EL (cell line): ENCODE measurements around the gene THAP11.
"Not testable (repeated sequence)": the region's sequence is repeated elsewhere in the genome, so short reads cannot be mapped to it uniquely, and the experiment has no call there.

ENCODE experiments used
- DNase-seq: peaks from one replicate; pipeline ENCODE4 v3.0.0-alpha.2; 2016

The THAP11 gene

DNA sequence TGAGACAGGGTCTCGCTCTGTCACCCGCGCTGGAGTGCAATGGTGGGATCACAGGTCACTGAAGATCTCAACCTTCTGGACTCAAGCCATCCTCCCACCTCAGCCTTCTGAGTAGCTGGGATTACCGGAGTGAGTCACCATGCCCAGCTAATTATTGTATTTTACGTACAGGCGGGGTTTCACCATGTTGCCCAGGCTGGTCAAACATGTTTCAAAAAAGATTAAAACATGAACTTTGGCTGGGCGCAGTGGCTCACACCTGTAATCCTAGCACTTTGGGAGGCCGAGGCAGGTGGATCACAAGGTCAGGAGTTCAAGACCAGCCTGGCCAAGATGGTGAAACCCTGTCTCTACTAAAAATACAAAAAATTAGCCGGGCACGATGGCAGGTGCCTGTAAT lies 4.9 kb upstream of the THAP11 start:
- DNase-seq, result not testable (repeated sequence)

- DNase-seq, result no peak
These were observed 4.3 kb upstream of the THAP11 start for GRCh38 chr16:67837811-67838210.

GRCh38 chr16:67841198-67841815 lies 813 bp upstream of the THAP11 start:
- peak; percentile 17 for DNase-seq

DNA sequence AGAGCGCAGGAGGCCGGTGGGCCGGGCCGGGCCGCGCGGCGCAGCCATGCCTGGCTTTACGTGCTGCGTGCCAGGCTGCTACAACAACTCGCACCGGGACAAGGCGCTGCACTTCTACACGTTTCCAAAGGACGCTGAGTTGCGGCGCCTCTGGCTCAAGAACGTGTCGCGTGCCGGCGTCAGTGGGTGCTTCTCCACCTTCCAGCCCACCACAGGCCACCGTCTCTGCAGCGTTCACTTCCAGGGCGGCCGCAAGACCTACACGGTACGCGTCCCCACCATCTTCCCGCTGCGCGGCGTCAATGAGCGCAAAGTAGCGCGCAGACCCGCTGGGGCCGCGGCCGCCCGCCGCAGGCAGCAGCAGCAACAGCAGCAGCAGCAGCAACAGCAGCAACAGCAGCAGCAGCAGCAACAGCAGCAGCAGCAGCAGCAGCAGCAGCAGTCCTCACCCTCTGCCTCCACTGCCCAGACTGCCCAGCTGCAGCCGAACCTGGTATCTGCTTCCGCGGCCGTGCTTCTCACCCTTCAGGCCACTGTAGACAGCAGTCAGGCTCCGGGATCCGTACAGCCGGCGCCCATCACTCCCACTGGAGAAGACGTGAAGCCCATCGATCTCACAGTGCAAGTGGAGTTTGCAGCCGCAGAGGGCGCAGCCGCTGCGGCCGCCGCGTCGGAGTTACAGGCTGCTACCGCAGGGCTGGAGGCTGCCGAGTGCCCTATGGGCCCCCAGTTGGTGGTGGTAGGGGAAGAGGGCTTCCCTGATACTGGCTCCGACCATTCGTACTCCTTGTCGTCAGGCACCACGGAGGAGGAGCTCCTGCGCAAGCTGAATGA lies 606 bp downstream of the THAP11 start:
- peak; percentile 58 for DNase-seq

- DNase-seq, result peak; percentile 46
These were observed 1.2 kb downstream of the THAP11 start for GRCh38 chr16:67843343-67843765.

- peak; percentile 40 for DNase-seq
These were observed 2.4 kb downstream of the THAP11 start for GRCh38 chr16:67844497-67844896.

GRCh38 chr16:67845291-67846062 lies 3.4 kb downstream of the THAP11 start:
- DNase-seq, result no peak

DNA sequence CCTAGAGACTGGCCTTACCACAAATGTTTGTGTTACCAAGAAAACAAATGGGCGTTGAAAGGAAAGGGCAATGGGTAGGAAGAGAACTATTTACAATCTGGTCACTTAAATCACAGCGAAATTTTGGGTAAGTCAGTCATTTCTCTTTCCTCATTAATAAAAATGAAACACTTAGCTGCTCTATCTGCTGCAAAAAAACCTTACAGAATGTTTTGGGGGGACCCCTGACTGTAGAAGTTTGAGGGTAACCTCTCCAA lies 3.9 kb downstream of the THAP11 start:
- no peak for DNase-seq

DNA sequence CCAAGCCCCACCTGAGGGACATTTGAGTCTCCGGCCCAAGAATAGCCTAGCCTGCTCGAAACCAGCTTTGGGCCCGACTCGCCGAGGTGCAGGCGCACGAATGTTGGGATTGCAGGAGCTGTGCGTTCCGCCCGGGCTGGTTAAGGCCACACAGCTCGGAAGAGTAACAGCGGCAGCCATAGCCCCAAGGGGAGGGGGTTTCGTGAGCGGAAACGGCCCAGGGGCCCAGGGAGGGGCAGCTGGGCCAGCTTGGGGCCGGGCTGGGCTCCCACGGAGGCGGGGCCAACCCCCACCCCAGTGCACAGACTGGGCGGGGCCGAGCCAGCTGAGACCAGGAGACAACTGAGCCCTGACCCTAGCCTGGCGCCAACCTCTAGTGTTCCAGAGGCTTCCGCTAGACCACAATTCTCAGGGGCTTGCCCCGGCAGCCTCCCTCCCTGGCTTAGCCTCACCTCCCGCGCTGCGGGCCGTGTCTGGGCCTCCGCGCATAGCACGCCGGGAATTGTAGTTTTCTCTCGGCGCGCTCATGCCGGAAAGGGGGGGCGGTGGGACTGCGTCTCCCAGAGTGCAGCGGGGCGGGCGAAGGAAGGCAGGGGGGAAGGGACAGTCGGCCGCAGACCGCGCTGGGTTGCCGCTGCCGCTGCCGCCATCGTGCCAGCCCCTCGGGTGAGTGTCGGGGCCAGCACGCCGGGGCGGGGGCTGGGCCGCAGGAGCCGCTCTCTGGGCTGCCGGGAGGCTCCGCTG lies 4.4 kb downstream of the THAP11 start, which contains the start of gene NUTF2:
NUTF2 (plus strand) TSS at position 614 of the 744 bp plus-strand sequence. CDS start 18,198 bp downstream, outside the sequence.
- peak; percentile 96 for DNase-seq

DNA sequence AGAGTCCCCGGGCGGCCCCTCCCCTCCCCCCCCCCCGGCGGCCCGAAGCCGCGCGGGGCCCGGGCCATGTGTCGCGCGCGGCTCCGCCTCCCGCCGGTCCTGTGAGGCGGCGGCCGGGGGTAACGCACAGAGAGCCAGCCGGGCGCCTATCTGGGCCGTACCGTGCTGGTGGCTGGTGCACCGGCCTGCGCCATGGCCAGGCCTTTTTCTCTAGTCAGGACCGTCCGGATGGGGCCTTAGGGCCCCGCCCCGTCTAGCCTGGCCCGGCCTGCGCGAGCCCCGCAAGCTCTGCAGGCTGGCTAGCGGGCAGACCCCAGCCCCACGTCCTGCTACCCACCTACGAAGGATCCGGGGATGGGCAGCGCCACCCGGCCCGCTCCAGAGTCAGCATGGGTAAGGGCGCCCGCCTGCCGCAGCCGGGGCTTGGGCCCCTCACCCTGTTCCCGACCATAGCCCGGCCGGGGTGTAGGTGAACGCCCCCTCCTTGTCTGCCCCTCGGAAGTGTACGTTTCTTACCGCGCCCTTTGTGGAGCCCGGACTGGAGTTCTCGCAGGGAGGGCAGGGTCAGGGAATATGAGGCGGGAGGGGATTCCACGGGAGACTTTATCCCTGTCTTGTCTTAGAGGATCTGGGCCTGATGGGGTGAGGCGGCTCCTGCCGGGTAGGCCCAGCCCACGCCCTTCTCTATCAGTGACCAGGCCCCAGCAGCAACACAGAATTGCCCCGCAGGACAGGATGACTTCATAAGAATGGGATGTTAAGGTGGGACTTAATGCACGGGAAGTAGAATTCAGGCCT lies 5.1 kb downstream of the THAP11 start, which contains the start of gene CENPT:
CENPT (minus strand) TSS at position 630 of the 798 bp plus-strand sequence. CDS start 13,834 bp downstream, outside the sequence.
- peak; percentile 80 for DNase-seq

- no peak for DNase-seq
These were observed 6.0 kb downstream of the THAP11 start for GRCh38 chr16:67848118-67848517.

DNA sequence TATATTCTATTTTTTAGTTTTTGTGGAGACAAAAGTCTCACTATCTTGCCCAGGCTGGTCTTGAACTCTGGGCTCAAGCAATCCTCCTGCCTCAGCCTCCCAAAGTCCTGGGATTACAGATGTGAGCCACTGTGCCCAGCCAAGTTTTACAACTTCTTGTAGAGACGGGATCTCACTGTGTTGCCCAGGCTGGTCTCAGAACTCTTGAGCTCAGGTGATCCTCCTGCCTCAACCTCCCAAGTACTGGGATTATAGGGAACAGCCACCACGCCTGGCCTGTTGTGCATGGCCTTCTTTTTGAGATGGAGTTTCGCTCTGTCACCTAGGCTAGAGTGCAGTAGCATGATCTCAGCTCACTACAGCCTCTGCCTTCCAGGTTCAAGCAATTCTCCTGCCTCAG lies 11.6 kb downstream of the THAP11 start:
- no peak for DNase-seq

DNA sequence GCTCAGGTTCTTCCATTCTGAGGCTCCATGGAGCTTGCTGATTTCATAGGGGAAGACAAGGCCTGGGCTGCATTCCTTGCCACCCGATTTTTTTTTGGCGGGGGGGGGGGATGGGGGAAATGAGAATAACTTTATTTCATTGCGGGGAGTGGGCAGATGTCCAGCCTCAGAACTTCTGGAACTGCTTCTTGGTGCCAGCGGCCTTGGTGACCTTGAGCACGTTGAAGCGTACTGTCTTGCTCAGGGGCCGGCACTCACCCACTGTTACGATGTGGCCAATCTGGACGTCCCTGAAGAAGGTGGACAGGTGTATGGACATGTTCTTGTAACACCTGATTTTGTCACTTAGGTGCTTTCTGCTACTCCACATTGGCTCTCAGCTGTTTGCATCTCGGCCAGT lies 13.7 kb downstream of the THAP11 start:
- no peak for DNase-seq

- DNase-seq, result no peak
These were observed 14.9 kb downstream of the THAP11 start for GRCh38 chr16:67856927-67857546.

- peak; percentile 92 for DNase-seq
These were observed 15.6 kb downstream of the THAP11 start for GRCh38 chr16:67857547-67858233.

DNA sequence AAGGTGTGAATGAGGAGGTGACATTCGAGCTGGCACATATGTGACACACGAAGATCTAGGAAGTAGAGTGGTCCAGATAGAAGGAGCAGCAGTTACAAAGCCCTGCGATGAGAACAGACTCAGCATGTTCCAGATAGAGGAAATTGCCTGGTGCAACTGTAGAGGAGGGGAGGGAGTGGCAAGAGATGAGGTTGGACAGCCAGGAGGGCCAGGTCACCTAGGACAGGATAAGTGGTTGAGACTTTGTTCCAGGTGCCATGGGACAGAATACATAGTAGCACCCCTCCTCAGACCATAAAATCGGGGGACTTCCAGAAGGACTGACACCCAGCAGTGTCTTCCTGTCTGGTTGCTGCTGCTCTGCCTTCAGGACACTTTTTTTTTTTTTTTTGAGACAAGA lies 16.4 kb downstream of the THAP11 start:
- DNase-seq, result no peak

DNA sequence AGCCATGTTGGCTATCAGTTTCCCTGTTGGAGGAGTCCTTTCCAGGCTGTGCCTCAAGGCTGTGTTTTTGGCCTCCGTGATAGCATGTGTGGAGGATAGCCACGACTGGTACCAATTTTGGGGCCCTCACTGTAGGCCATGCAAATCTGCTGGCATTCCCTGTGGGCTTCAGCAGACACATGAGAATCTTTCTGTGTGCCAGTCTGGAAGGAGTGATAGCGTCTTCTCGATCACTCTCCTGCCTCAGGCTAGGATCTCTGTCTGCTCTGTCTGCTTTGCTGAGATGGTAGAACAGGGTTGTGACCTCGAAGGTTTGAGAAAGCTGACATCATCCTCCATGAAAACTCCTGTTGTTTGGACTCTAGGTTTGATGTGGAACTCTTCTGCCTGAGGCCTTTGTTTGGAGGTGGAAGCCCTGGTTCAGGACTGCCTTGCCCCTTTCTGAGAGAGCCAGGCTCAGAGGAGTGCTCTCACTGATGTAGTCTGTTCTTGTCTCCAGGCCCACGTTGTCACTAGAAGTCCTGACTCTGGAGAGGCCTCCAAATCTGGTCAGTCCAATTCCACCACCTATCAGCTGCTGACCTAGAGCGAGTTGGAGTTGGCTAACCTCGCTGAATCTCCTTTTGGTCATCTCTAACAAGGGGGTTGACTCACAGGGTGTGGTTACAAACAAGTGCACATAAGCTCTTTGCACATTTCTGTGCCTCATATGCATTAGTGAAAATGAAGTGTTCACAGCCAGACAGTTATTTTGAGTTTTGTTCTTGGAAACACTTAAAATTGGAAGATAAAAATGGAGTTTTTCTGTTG lies 18.7 kb downstream of the THAP11 start:
- DNase-seq, result peak; percentile 55

DNA sequence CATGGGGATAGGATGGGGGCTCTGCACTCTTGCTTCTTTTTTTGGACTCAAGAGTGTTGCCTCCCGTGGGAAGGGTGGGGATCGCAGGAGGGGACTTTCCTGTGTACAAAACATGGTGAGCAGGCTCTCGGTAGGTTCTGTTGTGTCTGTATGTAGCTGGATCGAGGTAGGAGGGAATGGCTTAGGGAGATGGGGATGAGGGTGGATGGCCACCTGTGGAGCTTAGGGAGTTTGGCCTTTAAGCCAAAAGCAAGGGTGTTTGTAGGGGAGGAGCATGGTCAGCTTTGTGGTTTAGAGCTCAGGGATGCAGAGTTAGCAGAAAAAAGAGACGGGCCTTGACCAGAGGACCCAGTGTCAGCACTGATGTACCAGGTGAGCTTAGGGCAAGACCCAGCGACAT lies 19.8 kb downstream of the THAP11 start:
- no peak for DNase-seq

- DNase-seq, result no peak
These were observed 20.8 kb downstream of the THAP11 start for GRCh38 chr16:67862623-67863583.
